A172 (cell line): ENCODE results near the gene NRM. TPM values are rescaled to one million over a fixed set of nuclear protein-coding genes. Genes with fewer than 3 reads are reported as not detected.

Experiments used
- total RNA-seq: library from RNA; depleted of rRNA; stranded (reverse); fragments of >200 nt; shearing (Covaris generic); gene quantifications from 2 replicates; pipeline ENCODE4 v1.2.3, GENCODE V29; 2014; rRNA removed

Gene NRM
- total RNA-seq, 1 experiment from 2014 or later: 14.0 TPM

Other genes starting within 250 kb of the NRM start
- gene HLA-E, start 201.5 kb downstream of the NRM start, total RNA-seq: 86.1 and 89.5 TPM in 2 replicates
- gene GNL1, start 134.5 kb downstream of the NRM start, total RNA-seq: 15.0 and 28.2 TPM in 2 replicates
- gene PRR3, start 133.7 kb downstream of the NRM start, total RNA-seq: 5.5 and 7.6 TPM in 2 replicates
- gene ABCF1, start 119.5 kb downstream of the NRM start, total RNA-seq: 45.6 and 45.7 TPM in 2 replicates
- 22.6 and 28.2 TPM in 2 replicates for gene PPP1R10, start 73.7 kb downstream of the NRM start, total RNA-seq
- 76.8 and 82.8 TPM in 2 replicates for gene MRPS18B, start 73.1 kb downstream of the NRM start, total RNA-seq
- gene ATAT1, start 64.1 kb downstream of the NRM start, total RNA-seq: 2.4 and 5.9 TPM in 2 replicates
- gene C6orf136, start 43.9 kb downstream of the NRM start, total RNA-seq: 4.8 and 6.1 TPM in 2 replicates
- gene DHX16, start 18.0 kb downstream of the NRM start, total RNA-seq: 30.4 and 36.1 TPM in 2 replicates
- gene PPP1R18, start 4.3 kb downstream of the NRM start, total RNA-seq: 62.3 and 66.2 TPM in 2 replicates
- 4.8 and 7.6 TPM in 2 replicates for gene MDC1, start 26.3 kb upstream of the NRM start, total RNA-seq
- 1,118 and 1,364 TPM in 2 replicates for gene TUBB, start 29.4 kb upstream of the NRM start, total RNA-seq
- 163 and 165 TPM in 2 replicates for gene FLOT1, start 51.7 kb upstream of the NRM start, total RNA-seq
- gene IER3, start 53.6 kb upstream of the NRM start, total RNA-seq: 61.1 and 63.2 TPM in 2 replicates
- gene DDR1, start 193.5 kb upstream of the NRM start, total RNA-seq: 39.0 and 50.9 TPM in 2 replicates
- 8.9 and 24.9 TPM in 2 replicates for gene GTF2H4, start 217.2 kb upstream of the NRM start, total RNA-seq
- gene VARS2, start 223.3 kb upstream of the NRM start, total RNA-seq: 25.2 and 28.2 TPM in 2 replicates
- gene SFTA2, start 241.2 kb upstream of the NRM start, total RNA-seq: not detected in 2 replicates
- gene MUCL3, start 250.0 kb upstream of the NRM start, total RNA-seq: 0.43 TPM in 1 of 2 replicates, not detected in the other